ENCODE data around the gene ANK3. TPM values are rescaled to one million over a fixed set of nuclear protein-coding genes. Genes with fewer than 3 reads are reported as not detected.

ANK3 gene
- total and polyA plus RNA-seq, 7 donors, result 10.8 to 86.7 (median 42.5) TPM

DNA sequence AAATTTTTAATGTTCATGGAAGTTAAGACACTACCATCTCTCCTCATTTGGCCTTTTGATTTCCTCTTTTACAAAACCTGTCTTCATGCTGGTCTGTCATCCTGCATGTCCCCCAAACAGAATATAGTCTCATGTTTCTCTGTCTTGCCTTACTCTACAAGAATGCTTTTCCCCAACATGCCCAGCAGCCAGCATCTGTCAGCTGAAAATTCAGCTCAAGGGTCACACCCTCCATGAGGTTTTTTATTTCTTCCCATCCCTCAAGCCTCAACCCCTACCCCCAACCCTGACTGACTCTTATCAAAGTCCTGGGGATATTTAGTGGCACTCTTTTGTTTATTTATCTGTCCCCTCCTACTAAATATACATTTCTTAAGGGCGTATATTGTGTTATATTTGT, 202.0 kb downstream of the ANK3 start:
- TF ChIP-seq POLR2AphosphoS5 (IDR thresholded peaks at IDR 0.05) (no peak), EP300 (IDR thresholded peaks at IDR 0.05) (no peak), POLR2A (IDR thresholded peaks at IDR 0.05) (no peak)
- TF ChIP-seq, protein P1, sequence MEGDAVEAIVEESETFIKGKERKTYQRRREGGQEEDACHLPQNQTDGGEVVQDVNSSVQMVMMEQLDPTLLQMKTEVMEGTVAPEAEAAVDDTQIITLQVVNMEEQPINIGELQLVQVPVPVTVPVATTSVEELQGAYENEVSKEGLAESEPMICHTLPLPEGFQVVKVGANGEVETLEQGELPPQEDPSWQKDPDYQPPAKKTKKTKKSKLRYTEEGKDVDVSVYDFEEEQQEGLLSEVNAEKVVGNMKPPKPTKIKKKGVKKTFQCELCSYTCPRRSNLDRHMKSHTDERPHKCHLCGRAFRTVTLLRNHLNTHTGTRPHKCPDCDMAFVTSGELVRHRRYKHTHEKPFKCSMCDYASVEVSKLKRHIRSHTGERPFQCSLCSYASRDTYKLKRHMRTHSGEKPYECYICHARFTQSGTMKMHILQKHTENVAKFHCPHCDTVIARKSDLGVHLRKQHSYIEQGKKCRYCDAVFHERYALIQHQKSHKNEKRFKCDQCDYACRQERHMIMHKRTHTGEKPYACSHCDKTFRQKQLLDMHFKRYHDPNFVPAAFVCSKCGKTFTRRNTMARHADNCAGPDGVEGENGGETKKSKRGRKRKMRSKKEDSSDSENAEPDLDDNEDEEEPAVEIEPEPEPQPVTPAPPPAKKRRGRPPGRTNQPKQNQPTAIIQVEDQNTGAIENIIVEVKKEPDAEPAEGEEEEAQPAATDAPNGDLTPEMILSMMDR (IDR thresholded peaks at IDR 0.05), result no peak
- no peaks in the 10 kb centered on the region for H3K27me3 ChIP-seq
- 41 to 73% methylated on average over 1 of the region's 1 CpG for whole genome bisulfite sequencing, 2 donors
- H3K36me3 ChIP-seq, result no peaks in the 10 kb centered on the region
- peaks cover 0 to 3% (median 0%) of the 10 kb centered on the region in 4 donors for H3K4me1 ChIP-seq
- no peak for DNase-seq
- H3K27ac ChIP-seq, result no peak overlapping the region
- no peak overlapping the region for H3K4me3 ChIP-seq
- intact Hi-C loops (cut with DNase I), result no loop called here
- H3K9me3 ChIP-seq, result no peaks in the 10 kb centered on the region

DNA sequence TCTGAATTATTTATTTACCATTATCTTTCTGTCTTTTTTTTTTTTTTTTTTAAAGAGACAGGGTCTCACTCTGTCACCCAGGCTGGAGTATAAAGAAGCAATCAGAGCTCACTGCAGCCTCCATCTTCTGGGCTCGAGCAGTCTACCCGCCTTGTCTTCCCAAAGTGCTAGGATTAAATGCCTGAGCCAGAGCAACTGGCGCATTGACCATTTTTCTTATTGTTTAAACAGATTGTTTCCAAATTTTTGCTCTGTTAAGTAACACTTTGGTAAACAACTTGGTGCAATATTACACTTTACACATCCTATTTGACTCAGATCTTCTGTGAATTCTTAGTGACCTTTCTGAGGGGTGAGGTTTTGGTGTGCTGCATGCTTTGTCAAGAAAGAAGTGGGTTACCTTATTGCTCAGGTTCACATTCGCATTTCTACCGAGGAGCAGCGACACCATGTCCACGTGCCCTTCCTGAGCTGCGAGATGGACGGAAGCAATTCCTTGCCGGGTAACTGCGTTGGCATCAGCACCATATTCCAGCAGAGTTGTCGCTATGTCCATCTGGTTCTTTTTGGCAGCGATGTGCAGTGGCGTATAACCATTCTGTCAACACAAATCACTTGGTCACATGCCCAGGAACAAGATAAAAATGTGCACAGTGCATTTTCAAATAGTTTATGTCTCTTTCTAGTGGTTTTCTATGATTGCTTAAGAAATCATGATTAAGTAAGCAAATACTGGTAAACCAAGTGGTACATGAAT, 203.2 kb downstream of the ANK3 start:
- intact Hi-C loops (cut with DNase I), result no loop called here
- H3K27me3 ChIP-seq, result no peaks in the 10 kb centered on the region
- H3K9me3 ChIP-seq, result no peaks in the 10 kb centered on the region
- TF ChIP-seq EP300 (IDR thresholded peaks at IDR 0.05) (no peak), POLR2A (IDR thresholded peaks at IDR 0.05) (no peak)
- TF ChIP-seq, protein P1 (IDR thresholded peaks at IDR 0.05), result no peak
- no peak overlapping the region for H3K4me3 ChIP-seq
- no peak overlapping the region for H3K27ac ChIP-seq
- H3K4me1 ChIP-seq, result peaks cover 0 to 10% (median 0%) of the 10 kb centered on the region in 4 donors
- DNase-seq, result no peak
- no peaks in the 10 kb centered on the region for H3K36me3 ChIP-seq
- 84 to 89% methylated on average over 14 of the region's 14 CpGs for WGBS, 2 donors

DNA sequence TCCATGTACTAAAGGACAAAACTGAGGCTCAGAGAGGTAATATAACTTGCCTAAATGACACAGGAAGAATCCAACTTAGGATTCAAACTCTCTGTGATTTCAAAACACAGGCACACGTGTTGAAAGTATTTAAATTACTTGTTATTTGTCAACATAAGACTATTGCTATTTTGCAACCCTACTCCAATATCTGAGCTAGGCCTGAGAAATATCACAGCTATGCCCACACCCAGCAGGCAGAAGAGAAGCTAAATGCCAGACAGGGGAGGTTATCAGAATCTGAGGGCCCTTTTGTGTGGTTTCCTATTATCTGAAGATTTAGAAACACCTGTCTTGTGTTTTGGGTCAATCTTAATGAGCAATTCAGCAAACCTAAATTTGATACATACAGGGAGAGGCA, 204.3 kb downstream of the ANK3 start:
- Histone ChIP-seq H3K27ac (no peak overlapping the region), H3K9me3 (no peaks in the 10 kb centered on the region), H3K27me3 (no peaks in the 10 kb centered on the region), H3K4me1 (peaks cover 0 to 10% (median 0%) of the 10 kb centered on the region in 4 donors), H3K4me3 (no peak overlapping the region), H3K36me3 (no peaks in the 10 kb centered on the region)
- WGBS, 2 donors, result 40 to 61% methylated on average over 1 of the region's 1 CpG
- TF ChIP-seq EP300 (IDR thresholded peaks at IDR 0.05), result no peak
- no peak for TF ChIP-seq POLR2A (IDR thresholded peaks at IDR 0.05)
- TF ChIP-seq POLR2AphosphoS5 (IDR thresholded peaks at IDR 0.05), result no peak
- TF ChIP-seq, protein P1 (IDR thresholded peaks at IDR 0.05), result no peak
- intact Hi-C loops (cut with DNase I), result no loop called here
- DNase-seq, result no peak

DNA sequence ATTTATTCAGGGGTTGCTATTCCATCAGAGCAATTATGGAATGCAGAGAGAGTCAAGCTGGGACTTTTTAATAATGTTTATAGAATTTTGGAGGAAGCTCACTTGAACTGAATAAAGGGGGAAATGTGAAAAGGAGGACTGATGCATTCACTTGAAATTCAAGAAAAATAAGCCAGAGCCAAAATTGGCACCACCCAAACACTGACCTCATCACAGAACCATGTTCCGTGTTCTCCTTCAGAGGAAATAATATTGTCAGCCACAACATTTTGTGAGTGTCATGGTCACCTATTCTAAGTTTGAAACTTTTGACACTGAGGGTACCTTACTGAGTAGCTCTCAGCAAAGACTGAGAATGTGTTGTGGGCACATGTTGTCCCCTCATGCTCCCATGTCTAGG, 207.0 kb downstream of the ANK3 start:
- DNase-seq, result no peak
- Histone ChIP-seq H3K27me3 (no peaks in the 10 kb centered on the region), H3K36me3 (no peaks in the 10 kb centered on the region), H3K4me1 (peaks cover 0 to 10% (median 0%) of the 10 kb centered on the region in 4 donors), H3K9me3 (no peaks in the 10 kb centered on the region), H3K27ac (peak overlapping the region in 1 of 4 donors; percentile 24), H3K4me3 (no peak overlapping the region)
- intact Hi-C loops (cut with DNase I), result no loop called here
- WGBS, 2 donors, result 84 to 93% methylated on average over 1 of the region's 1 CpG
- TF ChIP-seq, protein P1 (IDR thresholded peaks at IDR 0.05), result no peak
- TF ChIP-seq EP300 (IDR thresholded peaks at IDR 0.05) (no peak), POLR2AphosphoS5 (IDR thresholded peaks at IDR 0.05) (no peak), POLR2A (IDR thresholded peaks at IDR 0.05) (no peak)

DNA sequence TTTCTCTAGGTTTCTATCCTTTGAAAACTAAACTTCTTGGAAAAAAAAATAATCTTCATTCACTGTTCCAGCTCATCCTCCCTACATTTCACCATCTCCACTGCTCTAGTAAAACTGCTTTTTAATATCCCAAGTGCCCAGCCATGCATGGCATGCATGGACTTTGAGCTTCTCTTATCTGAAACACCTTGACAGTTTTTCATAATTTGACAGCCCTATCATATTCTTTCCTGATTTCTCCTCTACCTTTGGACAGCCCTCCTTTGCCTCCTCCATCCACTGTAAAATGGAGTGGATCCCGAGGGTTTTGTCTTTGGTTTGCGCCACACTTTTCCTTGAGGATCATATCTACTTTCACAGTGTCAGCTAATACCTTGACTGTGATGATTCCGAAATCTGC, 212.8 kb downstream of the ANK3 start:
- Histone ChIP-seq H3K4me1 (no peaks in the 10 kb centered on the region), H3K4me3 (no peak overlapping the region), H3K27me3 (no peaks in the 10 kb centered on the region), H3K9me3 (no peaks in the 10 kb centered on the region), H3K27ac (no peak overlapping the region), H3K36me3 (no peaks in the 10 kb centered on the region)
- intact Hi-C loops (cut with DNase I), result no loop called here
- TF ChIP-seq, protein P1 (IDR thresholded peaks at IDR 0.05), result no peak
- TF ChIP-seq POLR2A (IDR thresholded peaks at IDR 0.05), result no peak
- TF ChIP-seq POLR2AphosphoS5 (IDR thresholded peaks at IDR 0.05), result no peak
- no peak for TF ChIP-seq EP300 (IDR thresholded peaks at IDR 0.05)
- DNase-seq, result no peak
- WGBS, 2 donors, result 55 to 93% methylated on average over 3 of the region's 3 CpGs

Measured in sigmoid colon (tissue), 7 donors.